Right lobe of liver (tissue), 6 donors: ENCODE data around the gene KCNC1. TPM values are rescaled to one million over a fixed set of nuclear protein-coding genes. Genes with fewer than 3 reads are reported as not detected.

Experiments used
- ATAC-seq, 4 donors: fragments of 200-7000 bp; cut with Tn5 transposase; one replicate each; pipeline ENCODE4 v1.9.1; 2020; ENCODE audit warnings: mild to moderate bottlenecking in 4 of 4, moderate library complexity in 4 of 4
- DNase-seq, 3 donors: peaks; one replicate each; pipeline ENCODE4 v3.0.0-alpha.2; 2020
- H3K27ac ChIP-seq, 3 donors: fragments of 200-600 bp; one replicate each; pipeline ENCODE4 v1.8.0; 2022
- H3K27me3 ChIP-seq, 2 donors: fragments of 200-600 bp; one replicate each; pipeline ENCODE4 v1.8.0; 2022
- H3K36me3 ChIP-seq, 4 donors: fragments of 200-600 bp; sonication (generic) in 1 of 4; one replicate each; pipeline versions ENCODE4 v1.5.1 to v1.8.0; 2017 to 2022; ENCODE audit warnings: control low read depth in 1 of 4
- H3K4me1 ChIP-seq, 4 donors: fragments of 200-600 bp; sonication (generic) in 1 of 4; one replicate each; pipeline versions ENCODE4 v1.5.1 to v1.8.0; 2017 to 2022; ENCODE audit warnings: control low read depth in 1 of 4
- H3K4me3 ChIP-seq, 3 donors: fragments of 200-600 bp; one replicate each; pipeline ENCODE4 v1.8.0; 2022
- H3K9me3 ChIP-seq, 4 donors: fragments of 200-600 bp; sonication (generic) in 1 of 4; one replicate each; pipeline versions ENCODE4 v1.5.1 to v1.8.0; 2017 to 2022; ENCODE audit warnings: control low read depth in 1 of 4
- CTCF ChIP-seq, 4 donors: fragments of 200-600 bp in 3 of 4; fragments of 450-650 bp in 1 of 4; IDR thresholded peaks; one replicate each; pipeline versions ENCODE4 v1.5.1 to v1.8.0; 2016 to 2022; ENCODE audit warnings: antibody characterized with exemption in 4 of 4, mild to moderate bottlenecking in 2 of 4
- POLR2A ChIP-seq: fragments of 450-650 bp; IDR thresholded peaks from one replicate; pipeline ENCODE4 v1.6.1; 2017; ENCODE audit warnings: antibody characterized with exemption, mild to moderate bottlenecking
- WGBS: methylation state at CpG from one replicate; pipeline ENCODE4 v1.1.6; 2018; ENCODE audit warnings: low coverage, low lambda C conversion rate; ENCODE audit not compliant: insufficient coverage; ENCODE audit errors: missing lambda C conversion rate; 5-methylcytosine and 5-hydroxymethylcytosine counted together
- intact Hi-C, 2 donors: fragments of 100-400 bp; cut with DNase I; formaldehyde crosslinking; loops; one replicate each; pipeline versions ENCODE4 v1.11.2 to v1.14.1; 2022
- total RNA-seq, 6 experiments: library from RNA; depleted of rRNA in 2 of 6; stranded (reverse); fragments of >200 nt in 2 of 6; fragmentation: NEBNext Ultra II Directional in 3 of 6; extraction: Animal tissue kit (Norgen Biotek cat#: 25700) in 3 of 6; gene quantifications; one replicate each; pipeline versions ENCODE4 v1.1.0 to v1.2.4, GENCODE V29; 2016 to 2023
- donor health status: DM: no; HTN: yes; CAD: no.
- donor health status: DM: no; HTN: no; CAD: no.
- donor health status: DM: no; HTN: no; CAD: no.
- donor health status: DM: no; HTN: yes; CAD: no.
- donor health status: DM: no; HTN: yes; CAD: no.

Gene KCNC1
- total RNA-seq, 6 experiments from 2014 or later: not detected

- intact Hi-C loops: no loop called here
- peaks cover 0 to 3% (median 0%) of the 10 kb centered on the region in 4 donors for H3K4me1 ChIP-seq
- no peaks in the 10 kb centered on the region for H3K36me3 ChIP-seq
- no peaks in the 10 kb centered on the region for H3K9me3 ChIP-seq
- DNase-seq (peak in 1 of 3 donors; percentile 28), ATAC-seq (no peak)
- H3K4me3 ChIP-seq: no peak overlapping the region
- H3K27ac ChIP-seq: no peak overlapping the region
- TF ChIP-seq CTCF (IDR thresholded peaks at IDR 0.05) (no peak), POLR2A (no peak)
- 89% methylated on average over 5 of the region's 12 CpGs for WGBS
- H3K27me3 ChIP-seq: no peaks in the 10 kb centered on the region
Measured at GRCh38 chr11:17781221-17781620, 46.6 kb downstream of the KCNC1 start.

GRCh38 chr11:17781626-17782025, 47.0 kb downstream of the KCNC1 start:
- WGBS: 84% methylated on average over 7 of the region's 12 CpGs
- H3K4me1 ChIP-seq: peaks cover 0 to 3% (median 0%) of the 10 kb centered on the region in 4 donors
- no peak overlapping the region for H3K4me3 ChIP-seq
- ATAC-seq (no peak), DNase-seq (no peak)
- H3K36me3 ChIP-seq: no peaks in the 10 kb centered on the region
- H3K27ac ChIP-seq: no peak overlapping the region
- TF ChIP-seq CTCF (IDR thresholded peaks at IDR 0.05) (no peak), POLR2A (no peak)
- H3K9me3 ChIP-seq: no peaks in the 10 kb centered on the region
- no peaks in the 10 kb centered on the region for H3K27me3 ChIP-seq
- intact Hi-C loops: no loop called here

GRCh38 chr11:17782145-17782544, 47.6 kb downstream of the KCNC1 start:
- Histone ChIP-seq H3K4me3 (no peak overlapping the region), H3K36me3 (no peaks in the 10 kb centered on the region), H3K27ac (no peak overlapping the region), H3K27me3 (no peaks in the 10 kb centered on the region), H3K9me3 (no peaks in the 10 kb centered on the region), H3K4me1 (peaks cover 0 to 3% (median 0%) of the 10 kb centered on the region in 4 donors)
- DNase-seq: no peak
- WGBS: 39% methylated on average over 12 of the region's 12 CpGs
- TF ChIP-seq CTCF (IDR thresholded peaks at IDR 0.05) (no peak), POLR2A (no peak)
- intact Hi-C loops: no loop called here
- ATAC-seq: peak in 2 of 4 donors; percentile 44 to 69

- ATAC-seq: no peak
- no peak for DNase-seq
- TF ChIP-seq CTCF (IDR thresholded peaks at IDR 0.05): no peak
- no peak for TF ChIP-seq POLR2A
- H3K27ac ChIP-seq: no peak overlapping the region
- H3K27me3 ChIP-seq: no peaks in the 10 kb centered on the region
- no peaks in the 10 kb centered on the region for H3K36me3 ChIP-seq
- intact Hi-C loops: no loop called here
- WGBS: 75% methylated on average over 4 of the region's 4 CpGs
- no peak overlapping the region for H3K4me3 ChIP-seq
- H3K4me1 ChIP-seq: peaks cover 0 to 3% (median 0%) of the 10 kb centered on the region in 4 donors
- H3K9me3 ChIP-seq: no peaks in the 10 kb centered on the region
Measured at GRCh38 chr11:17782603-17783337, 48.2 kb downstream of the KCNC1 start.
